GM18505 (cell line): Measurements from ENCODE around the gene RHCG.

Experiments
- ATAC-seq: cut with Tn5 transposase; IDR thresholded peaks from one replicate; pipeline ENCODE4 v1.9.1; 2021; ENCODE audit not compliant: unreplicated experiment
- POLR2A ChIP-seq: IDR thresholded peaks from 4 replicates; pipeline ENCODE4 v1.6.1; 2011; ENCODE audit warnings: borderline replicate concordance; ENCODE audit not compliant: insufficient read depth, insufficient read length; ENCODE audit errors: extremely low read depth

RHCG gene

GRCh38 chr15:89514596-89515406 is 18.4 kb upstream of the RHCG start:
- no peak for ATAC-seq
- no peak for TF ChIP-seq POLR2A

- no peak for TF ChIP-seq POLR2A
- ATAC-seq: no peak
Measured at GRCh38 chr15:89514186-89514585, 17.8 kb upstream of the RHCG start.

- no peak for ATAC-seq
- TF ChIP-seq POLR2A: no peak
Measured at GRCh38 chr15:89513284-89513683, 16.9 kb upstream of the RHCG start.

GRCh38 chr15:89512631-89513030 is 16.2 kb upstream of the RHCG start:
- no peak for TF ChIP-seq POLR2A
- no peak for ATAC-seq

GRCh38 chr15:89506026-89506686 is 9.8 kb upstream of the RHCG start:
- ATAC-seq: no peak
- TF ChIP-seq POLR2A: no peak

- no peak for TF ChIP-seq POLR2A
- no peak for ATAC-seq
Measured at GRCh38 chr15:89504166-89504565, 7.8 kb upstream of the RHCG start.

- ATAC-seq: no peak
- no peak for TF ChIP-seq POLR2A
Measured at GRCh38 chr15:89502867-89503595, 6.6 kb upstream of the RHCG start.

- ATAC-seq: no peak
- no peak for TF ChIP-seq POLR2A
Measured at GRCh38 chr15:89501646-89502045, 5.3 kb upstream of the RHCG start.

- TF ChIP-seq POLR2A: no peak
- ATAC-seq: no peak
Measured at GRCh38 chr15:89500397-89501270, 4.3 kb upstream of the RHCG start.

GRCh38 chr15:89499156-89499555 is 2.8 kb upstream of the RHCG start:
- no peak for ATAC-seq
- no peak for TF ChIP-seq POLR2A

GRCh38 chr15:89498574-89498906 is 2.2 kb upstream of the RHCG start:
- TF ChIP-seq POLR2A: no peak
- no peak for ATAC-seq

GRCh38 chr15:89497231-89497630 is 848 bp upstream of the RHCG start:
- TF ChIP-seq POLR2A: no peak
- ATAC-seq: no peak

- ATAC-seq: no peak
- no peak for TF ChIP-seq POLR2A
Measured at GRCh38 chr15:89495638-89496145, 691 bp downstream of the RHCG start.
